ENCODE measurements around the gene PEX5L.

Gene PEX5L

GRCh38 chr3:179896507-179896906 lies 140.2 kb downstream of the PEX5L start:
- no peak for DNase-seq (ENCODE audit: low read depth, low spot score)

GRCh38 chr3:179895330-179895729 lies 141.4 kb downstream of the PEX5L start:
- no peak for DNase-seq (ENCODE audit: low read depth, low spot score)

- DNase-seq (ENCODE audit: low read depth, low spot score) = no peak
These were observed 149.3 kb downstream of the PEX5L start for GRCh38 chr3:179887295-179887943.

- no peak for DNase-seq (ENCODE audit: low read depth, low spot score)
These were observed 150.8 kb downstream of the PEX5L start for GRCh38 chr3:179885950-179886349.

- no peak for DNase-seq (ENCODE audit: low read depth, low spot score)
These were observed 152.6 kb downstream of the PEX5L start for GRCh38 chr3:179884136-179884535.

- no peak for DNase-seq (ENCODE audit: low read depth, low spot score)
These were observed 154.4 kb downstream of the PEX5L start for GRCh38 chr3:179882292-179882691.

GRCh38 chr3:179881791-179882190 lies 154.9 kb downstream of the PEX5L start:
- DNase-seq (ENCODE audit: low read depth, low spot score) = no peak

GRCh38 chr3:179880868-179881267 lies 155.9 kb downstream of the PEX5L start:
- DNase-seq (ENCODE audit: low read depth, low spot score) = no peak

DNA sequence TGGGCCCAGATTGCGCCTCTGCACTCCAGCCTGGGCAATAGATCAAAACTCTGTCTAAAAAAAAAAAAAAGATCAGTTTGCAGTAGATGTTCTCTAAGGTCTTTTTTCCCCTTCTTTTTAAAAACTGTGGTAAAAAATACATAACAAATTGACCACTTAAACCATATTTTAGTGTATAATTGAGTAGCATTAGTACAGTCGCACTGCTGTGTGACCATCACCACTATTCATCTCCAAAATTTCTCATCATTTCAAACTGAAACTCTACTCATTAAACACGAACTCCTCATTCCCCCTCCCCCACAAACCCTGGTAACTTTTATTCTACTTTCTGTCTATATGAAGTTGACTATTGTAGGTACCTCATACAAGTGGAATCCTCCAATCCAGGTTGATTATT lies 160.3 kb downstream of the PEX5L start:
- no peak for DNase-seq (ENCODE audit: low read depth, low spot score)

DNA sequence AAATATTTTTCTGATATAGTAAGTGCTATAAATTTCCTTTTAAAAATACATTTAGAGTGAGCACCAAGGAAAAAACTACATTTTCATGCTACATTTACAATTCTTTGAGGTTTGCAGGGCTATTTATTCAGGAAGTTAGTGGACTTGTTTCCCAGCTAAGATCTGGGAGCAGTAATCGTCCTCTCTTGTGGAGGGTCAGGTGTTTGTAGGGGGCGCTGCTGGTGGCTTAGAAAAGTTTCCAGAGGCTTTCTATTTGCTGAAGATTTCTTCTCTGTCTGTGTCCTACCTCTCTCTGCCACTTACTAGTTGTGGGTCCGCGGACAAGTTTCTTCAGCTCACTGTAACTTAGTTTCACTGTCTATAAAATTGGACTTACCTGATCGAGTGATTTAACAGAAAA lies 163.9 kb downstream of the PEX5L start:
- no peak for DNase-seq (ENCODE audit: low read depth, low spot score)

DNA sequence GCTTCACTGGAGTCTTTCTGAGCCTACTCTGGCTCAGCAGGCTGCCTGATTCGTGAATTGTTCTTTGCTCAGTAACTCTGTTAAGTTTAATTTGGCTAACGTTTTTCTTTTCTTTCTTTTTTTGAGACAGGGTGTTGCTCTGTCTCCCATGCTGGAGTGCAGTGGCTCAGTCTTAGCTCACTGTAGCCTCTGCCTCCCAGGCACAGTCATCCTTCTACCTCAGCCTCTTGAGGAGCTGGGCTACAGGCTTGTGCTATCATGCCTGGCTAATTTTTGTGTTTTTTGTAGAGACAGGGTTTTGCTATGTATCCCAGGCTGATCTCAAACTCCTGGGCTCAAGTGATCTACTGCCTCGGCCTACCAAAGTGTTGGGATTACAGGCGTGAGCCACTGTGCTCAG lies 165.0 kb downstream of the PEX5L start:
- DNase-seq (ENCODE audit: low read depth, low spot score) = no peak

GRCh38 chr3:179868715-179869114 lies 168.0 kb downstream of the PEX5L start:
- DNase-seq (ENCODE audit: low read depth, low spot score) = no peak

DNA sequence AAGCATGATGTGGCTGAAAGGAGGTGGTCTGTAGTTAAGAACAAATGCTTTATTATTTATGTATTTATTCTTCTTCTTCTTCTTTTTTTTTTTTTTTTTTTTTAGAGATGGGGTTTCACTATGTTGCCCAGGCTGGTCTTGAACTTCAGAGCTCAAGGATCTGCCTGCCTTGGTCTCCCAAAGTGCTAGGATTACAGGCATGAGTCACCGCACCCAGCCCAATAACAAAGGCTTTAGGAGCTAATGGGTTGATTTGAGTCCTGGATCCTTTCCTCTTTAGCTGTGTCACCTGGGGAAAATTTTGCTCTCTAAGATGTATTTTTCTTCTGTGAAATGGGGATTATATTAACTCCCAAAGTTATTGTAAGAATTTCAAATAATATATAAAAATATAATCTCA lies 168.8 kb downstream of the PEX5L start:
- no peak for DNase-seq (ENCODE audit: low read depth, low spot score)

- no peak for DNase-seq (ENCODE audit: low read depth, low spot score)
These were observed 170.8 kb downstream of the PEX5L start for GRCh38 chr3:179865861-179866505.

DNA sequence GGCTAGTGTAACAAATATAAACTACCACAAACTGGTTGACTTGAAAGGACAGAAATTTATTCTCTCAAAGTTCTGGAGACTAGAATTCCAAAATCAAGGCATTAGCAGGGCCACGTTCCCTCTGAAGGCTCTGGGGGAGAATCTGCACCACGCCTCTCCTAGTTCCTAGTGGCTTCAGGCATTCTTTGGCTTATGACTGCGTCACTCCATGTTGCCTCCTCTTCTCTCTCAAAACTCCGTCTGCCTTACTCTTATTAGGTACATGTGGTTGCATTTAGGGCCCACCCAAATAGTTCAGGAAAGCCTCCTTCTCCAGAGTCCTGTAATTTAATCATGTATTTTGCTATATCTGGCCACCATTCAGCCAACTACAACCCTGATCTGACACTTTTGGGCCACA lies 174.8 kb downstream of the PEX5L start:
- DNase-seq (ENCODE audit: low read depth, low spot score) = no peak

- no peak for DNase-seq (ENCODE audit: low read depth, low spot score)
These were observed 175.4 kb downstream of the PEX5L start for GRCh38 chr3:179861292-179861691.

GRCh38 chr3:179860275-179861107 lies 176.2 kb downstream of the PEX5L start:
- DNase-seq (ENCODE audit: low read depth, low spot score) = no peak

- no peak for DNase-seq (ENCODE audit: low read depth, low spot score)
These were observed 183.6 kb downstream of the PEX5L start for GRCh38 chr3:179853176-179853575.

DNA sequence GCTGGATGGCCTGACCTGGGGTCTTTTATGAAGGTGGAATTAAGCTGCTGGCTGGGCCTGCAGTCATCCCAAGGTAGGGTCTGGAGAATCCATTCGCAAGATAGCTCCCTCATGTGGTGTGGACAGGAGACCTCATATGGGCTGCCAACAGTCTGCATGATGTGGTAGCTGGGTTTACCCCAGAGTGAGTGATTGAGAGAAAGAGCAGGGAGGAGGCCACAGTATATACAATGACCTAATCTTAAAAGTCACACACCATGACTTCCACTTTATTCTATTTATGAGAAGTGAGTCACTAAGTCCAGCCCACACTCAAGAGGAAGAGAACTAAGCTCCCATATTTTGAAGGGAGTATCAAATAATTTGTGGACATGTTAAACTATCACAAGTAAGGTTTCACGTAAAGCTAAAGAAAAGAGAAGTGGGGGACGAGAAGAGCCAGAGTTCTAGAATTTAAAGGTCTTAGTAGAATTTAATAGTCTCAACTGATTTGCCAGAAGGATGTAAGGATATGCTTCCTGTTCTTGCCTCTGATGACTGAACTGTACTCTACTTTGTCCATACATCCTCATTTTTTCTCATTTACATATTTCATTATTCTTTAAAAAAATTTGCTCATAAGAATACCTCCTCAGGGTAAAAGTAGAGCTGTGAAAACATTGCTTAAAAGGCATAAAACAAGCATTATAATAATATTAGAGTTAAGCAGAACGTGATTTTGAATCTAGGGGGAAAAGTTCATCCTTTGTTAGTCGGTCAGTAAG lies 184.4 kb downstream of the PEX5L start:
- no peak for DNase-seq (ENCODE audit: low read depth, low spot score)

DNA sequence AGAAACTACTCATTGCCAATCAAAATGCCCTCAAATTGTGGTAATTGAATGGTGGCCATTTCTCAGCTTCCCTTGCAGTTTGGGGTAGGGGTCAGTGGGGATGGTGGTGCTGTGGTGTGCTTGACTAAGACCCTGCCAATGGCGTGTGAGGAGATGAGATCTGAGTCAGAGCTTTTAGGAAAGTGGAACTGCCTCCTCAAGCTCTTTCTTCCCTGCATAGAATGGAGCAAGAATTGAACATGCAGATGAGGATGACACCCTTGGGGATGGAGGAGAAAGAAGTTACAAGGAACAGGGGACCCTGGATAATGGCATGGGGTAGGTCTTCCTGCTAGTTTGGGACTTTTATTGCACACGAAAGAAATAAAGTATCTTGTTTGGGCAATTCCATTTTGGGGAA lies 188.0 kb downstream of the PEX5L start:
- no peak for DNase-seq (ENCODE audit: low read depth, low spot score)

DNA sequence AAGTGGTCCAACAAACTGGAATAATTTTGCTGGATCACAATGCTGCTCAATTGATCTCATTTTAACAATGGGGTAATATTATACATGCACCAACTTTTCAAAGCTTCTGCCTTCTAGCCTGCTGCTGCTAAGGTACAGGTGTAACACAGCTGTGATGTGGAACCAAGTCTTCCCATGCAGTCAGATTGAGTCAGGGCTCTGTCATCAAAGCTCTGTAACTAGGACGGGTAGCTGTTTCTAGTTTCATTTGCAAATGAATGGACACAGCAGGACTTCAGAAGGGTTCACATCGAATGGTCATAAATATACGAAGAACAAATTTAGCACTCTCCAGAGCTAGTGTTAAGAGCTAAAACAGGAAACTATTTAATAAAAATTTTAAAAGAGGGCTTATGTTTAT lies 194.7 kb downstream of the PEX5L start:
- DNase-seq (ENCODE audit: low read depth, low spot score) = no peak

GRCh38 chr3:179840985-179841384 lies 195.8 kb downstream of the PEX5L start:
- no peak for DNase-seq (ENCODE audit: low read depth, low spot score)
